Coronary artery (tissue), 2 donors: ENCODE data around the gene CDH16.
"Not testable (repeated sequence)": the region's sequence is repeated elsewhere in the genome, so short reads cannot be mapped to it uniquely, and the experiment has no call there.

Source experiments
- DNase-seq: peaks from one replicate; pipeline ENCODE4 v3.0.0-alpha.2; 2017; ENCODE audit warnings: low spot score
- H3K27ac ChIP-seq, 2 donors: fragments of 200-600 bp; sonication (generic); one replicate each; pipeline ENCODE4 v1.5.1; 2016 to 2019
- H3K4me3 ChIP-seq: fragments of 200-600 bp; sonication (generic); 2 replicates; pipeline ENCODE4 v1.5.1; 2016; ENCODE audit warnings: mild to moderate bottlenecking, moderate library complexity
- TF ChIP-seq, protein P1 (sequence below): fragments of 200-600 bp; sonication (generic); IDR thresholded peaks from one replicate; pipeline ENCODE4 v1.5.1; 2019; ENCODE audit warnings: antibody characterized with exemption

The CDH16 gene

DNA sequence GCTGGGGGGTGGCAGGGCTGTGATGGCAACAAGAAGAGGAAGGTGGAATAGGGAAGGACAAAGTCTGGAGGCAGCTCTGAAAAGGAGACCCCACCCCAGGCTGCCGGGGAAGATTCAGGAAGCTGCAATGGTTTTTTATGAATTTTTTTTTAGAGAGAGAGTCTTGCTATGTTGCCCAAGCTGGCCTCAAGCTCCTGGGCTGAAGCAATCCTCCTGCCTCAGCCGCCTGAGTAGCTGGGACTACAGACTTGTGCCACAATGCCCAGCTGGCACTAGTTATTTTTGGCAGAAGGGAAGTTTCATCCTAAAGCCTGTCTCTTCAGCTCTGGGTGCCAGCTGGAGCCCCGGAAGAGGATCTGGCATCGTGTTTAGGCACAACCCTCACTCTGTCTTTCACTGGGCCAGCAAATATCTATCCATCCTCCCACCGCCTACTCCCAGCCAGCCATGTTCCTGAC lies 41.0 kb upstream of the CDH16 start:
- DNase-seq: no peak
- Histone ChIP-seq H3K27ac (peak overlapping the region in 1 of 2 donors; percentile 60), H3K4me3 (no peak overlapping the region)
- TF ChIP-seq, protein P1, sequence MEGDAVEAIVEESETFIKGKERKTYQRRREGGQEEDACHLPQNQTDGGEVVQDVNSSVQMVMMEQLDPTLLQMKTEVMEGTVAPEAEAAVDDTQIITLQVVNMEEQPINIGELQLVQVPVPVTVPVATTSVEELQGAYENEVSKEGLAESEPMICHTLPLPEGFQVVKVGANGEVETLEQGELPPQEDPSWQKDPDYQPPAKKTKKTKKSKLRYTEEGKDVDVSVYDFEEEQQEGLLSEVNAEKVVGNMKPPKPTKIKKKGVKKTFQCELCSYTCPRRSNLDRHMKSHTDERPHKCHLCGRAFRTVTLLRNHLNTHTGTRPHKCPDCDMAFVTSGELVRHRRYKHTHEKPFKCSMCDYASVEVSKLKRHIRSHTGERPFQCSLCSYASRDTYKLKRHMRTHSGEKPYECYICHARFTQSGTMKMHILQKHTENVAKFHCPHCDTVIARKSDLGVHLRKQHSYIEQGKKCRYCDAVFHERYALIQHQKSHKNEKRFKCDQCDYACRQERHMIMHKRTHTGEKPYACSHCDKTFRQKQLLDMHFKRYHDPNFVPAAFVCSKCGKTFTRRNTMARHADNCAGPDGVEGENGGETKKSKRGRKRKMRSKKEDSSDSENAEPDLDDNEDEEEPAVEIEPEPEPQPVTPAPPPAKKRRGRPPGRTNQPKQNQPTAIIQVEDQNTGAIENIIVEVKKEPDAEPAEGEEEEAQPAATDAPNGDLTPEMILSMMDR: no peak

DNA sequence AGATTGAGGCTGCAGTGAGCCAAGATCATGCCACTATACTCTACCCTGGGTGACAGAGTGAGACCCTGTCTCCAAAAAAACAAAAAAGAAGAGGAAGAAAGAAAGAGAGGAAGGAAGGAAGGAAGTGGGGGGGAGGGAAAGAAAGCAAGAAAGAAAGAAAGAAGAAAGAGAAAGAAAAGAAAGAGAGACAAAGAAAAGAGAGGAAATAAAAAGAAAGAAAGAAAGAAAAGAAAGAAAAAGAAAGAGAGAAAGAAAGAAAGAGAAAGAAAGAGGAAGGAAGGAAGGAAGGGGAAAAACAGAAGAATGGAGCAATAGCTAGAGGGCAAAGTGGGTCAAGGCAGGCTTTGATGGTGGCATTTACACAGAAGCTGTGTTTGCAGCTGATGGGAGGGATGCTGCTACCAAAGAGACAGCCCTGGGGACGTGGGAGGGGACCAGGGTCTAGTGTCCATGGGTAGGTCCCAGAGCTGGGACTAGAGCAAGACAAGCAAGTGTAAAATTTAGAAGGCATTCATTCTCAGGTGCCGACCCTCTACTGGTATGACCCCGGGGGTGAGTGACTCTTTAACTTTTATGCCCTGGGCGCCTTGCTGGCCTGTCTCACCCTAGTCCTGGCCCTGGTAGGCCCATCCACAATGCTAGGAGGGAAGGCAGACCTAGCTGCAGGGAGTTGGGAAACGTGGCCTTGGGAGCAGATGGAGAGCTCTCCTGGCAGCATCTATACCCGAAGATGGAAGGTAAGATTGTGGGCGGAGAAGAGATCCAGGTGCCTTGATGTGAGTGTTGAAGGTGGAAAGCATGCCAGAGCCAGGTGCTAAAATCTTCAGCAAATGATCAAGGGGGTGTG lies 40.4 kb upstream of the CDH16 start:
- Histone ChIP-seq H3K4me3 (no peak overlapping the region), H3K27ac (peak overlapping the region in 1 of 2 donors; percentile 43)
- DNase-seq: no peak
- TF ChIP-seq, protein P1: no peak

DNA sequence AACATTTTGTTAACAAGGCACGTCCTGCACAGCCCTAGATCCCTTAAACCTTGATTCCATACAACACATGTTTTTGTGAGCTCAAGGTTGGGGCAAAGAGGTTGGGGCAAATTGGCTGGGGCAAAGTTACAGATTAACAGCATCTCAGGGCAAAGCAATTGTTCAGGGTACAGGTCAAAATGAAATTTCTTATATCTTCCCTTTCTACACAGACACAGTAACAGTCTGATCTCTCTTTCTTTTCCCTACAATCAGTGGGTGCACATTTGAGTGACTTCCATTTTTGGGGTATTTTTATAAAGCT lies 37.4 kb upstream of the CDH16 start:
- not testable (repeated sequence) for H3K4me3 ChIP-seq, H3K27ac ChIP-seq, DNase-seq

DNA sequence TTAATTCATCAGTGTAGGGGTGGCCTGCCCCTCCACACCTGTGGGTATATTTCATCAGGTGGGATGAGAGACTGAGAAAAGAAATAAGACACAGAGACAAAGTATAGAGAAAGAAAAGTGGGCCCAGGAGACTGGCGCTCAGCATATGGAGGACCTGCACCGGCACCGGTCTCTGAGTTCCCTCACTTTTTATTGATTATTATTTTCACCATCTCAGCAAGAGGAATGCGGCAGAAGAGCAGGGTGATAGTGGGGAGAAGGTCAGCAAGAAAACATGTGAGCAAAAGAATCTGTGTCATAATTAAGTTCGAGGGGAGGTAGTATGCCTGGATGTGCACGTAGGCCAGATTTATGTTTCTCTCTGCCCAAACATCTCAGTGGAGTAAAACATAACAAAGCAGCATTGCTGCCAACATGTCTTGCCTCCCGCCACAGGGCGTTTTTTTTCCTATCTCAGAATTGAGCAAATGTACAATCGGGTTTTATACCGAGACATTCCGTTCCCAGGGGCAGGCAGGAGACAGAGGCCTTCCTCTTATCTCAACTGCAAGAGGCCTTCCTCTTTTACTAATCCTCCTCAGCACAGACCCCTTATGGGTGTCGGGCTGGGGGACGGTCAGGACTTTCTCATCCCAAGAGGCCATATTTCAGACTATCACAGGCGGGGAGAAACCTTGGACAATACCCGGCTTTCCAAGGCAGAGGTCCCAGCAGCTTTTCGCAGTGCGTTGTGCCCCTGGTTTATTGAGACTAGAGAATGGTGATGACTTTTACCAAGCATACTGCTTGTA lies 36.9 kb upstream of the CDH16 start:
- H3K4me3 ChIP-seq, H3K27ac ChIP-seq, DNase-seq: not testable (repeated sequence)

DNA sequence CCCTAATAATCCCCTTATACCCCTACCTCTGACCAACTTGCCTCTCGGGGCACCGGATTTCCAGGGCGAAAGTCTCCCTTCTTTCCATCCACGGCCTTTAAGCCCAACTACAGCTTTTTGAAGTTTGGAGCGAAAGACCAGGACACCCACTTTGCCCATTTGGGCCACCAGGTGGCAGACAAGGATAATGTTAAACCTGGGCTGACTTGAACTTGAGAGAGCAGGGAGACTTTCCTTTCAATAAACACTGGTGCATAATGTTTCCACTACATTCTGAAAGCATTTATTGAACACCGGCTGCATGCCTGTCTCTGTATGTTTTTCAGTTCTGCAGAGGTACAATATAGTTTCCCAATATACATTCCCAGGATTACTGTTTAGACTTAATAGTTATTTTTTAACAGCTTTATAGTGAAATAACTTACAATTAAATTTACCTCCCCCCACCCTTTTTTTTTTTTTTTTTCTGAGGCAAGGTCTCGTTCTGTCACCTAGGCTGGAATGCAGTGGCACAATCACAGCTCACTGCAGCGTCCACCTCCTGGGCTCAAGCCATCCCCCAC lies 35.5 kb upstream of the CDH16 start:
- H3K27ac ChIP-seq: no peak overlapping the region
- no peak for DNase-seq

DNA sequence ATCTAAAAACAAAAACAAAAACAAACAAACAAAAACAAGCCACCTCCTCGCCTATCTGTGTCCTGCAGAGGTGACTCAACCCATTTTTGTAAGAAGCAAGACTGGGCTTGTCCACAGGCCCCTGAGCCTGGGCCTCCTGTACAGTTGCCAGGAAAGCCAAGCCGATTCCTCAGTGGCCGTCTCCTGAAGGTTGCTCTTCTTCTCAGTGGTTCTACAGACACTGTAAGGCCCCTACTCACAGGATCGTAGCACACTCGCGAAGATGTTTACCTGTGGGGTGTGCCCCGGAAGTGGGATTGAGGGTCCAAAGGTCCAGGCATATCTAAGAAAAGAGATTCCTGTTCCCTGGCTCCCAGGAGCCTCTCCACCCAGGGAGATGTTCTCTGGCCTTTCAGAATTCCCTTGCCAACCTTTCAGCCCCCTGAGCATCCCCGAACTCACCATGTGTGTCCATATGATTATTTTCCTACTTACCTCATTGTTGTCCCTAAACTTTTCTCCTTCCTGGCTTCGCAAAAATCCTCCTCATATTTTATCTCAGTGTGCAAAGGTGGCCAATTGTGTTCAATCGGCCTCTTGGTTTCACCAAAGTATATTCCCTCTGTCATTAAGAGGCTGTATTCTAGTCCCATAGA lies 34.9 kb upstream of the CDH16 start:
- TF ChIP-seq, protein P1: no peak
- no peak for DNase-seq
- no peak overlapping the region for H3K27ac ChIP-seq
- H3K4me3 ChIP-seq: no peak overlapping the region

More for the DNA sequence above, 35.5 kb upstream of the CDH16 start:
- H3K4me3 ChIP-seq: no peak overlapping the region
- TF ChIP-seq, protein P1: peak; percentile 37

DNA sequence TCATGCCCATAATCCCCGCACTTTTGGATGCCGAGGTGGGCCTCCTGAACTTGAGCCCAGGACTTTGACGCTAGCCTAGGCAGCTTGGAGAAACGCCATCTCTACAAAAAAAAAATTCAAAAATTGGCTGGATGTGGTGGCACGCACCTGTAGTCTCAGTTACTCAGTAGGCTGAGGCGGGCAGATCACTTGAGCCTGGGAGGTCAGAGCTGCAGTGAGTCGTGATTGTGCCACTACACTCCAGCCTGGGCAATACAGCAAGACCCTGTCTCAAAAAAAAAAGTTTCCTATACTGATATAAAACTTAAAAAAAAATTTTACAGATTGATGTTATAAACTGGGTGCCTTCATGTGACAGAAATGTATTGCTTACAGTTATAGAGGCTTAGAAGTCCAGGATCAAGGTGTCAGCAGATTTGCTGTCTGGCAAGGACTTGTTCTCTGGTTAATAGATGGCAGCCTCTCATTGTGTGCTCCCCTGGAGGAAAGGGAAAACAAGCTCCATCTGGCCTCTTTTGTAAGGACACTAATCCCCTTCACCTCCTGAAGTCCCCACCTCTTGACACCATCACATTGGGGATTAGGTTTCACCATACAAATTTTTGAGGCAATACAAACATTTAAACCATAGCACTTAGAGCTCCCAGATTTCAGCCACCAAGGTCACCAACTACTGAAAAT lies 33.9 kb upstream of the CDH16 start:
- DNase-seq: no peak
- TF ChIP-seq, protein P1: no peak
- Histone ChIP-seq H3K27ac (no peak overlapping the region), H3K4me3 (no peak overlapping the region)
